Germinal center (tissue), 1 donor: ENCODE data around the gene FBXL5.

Experiments
- DNase-seq: peaks from one replicate; pipeline ENCODE4 v3.0.0; 2012; ENCODE audit warnings: mixed read lengths, low spot score

FBXL5 gene, protein sequence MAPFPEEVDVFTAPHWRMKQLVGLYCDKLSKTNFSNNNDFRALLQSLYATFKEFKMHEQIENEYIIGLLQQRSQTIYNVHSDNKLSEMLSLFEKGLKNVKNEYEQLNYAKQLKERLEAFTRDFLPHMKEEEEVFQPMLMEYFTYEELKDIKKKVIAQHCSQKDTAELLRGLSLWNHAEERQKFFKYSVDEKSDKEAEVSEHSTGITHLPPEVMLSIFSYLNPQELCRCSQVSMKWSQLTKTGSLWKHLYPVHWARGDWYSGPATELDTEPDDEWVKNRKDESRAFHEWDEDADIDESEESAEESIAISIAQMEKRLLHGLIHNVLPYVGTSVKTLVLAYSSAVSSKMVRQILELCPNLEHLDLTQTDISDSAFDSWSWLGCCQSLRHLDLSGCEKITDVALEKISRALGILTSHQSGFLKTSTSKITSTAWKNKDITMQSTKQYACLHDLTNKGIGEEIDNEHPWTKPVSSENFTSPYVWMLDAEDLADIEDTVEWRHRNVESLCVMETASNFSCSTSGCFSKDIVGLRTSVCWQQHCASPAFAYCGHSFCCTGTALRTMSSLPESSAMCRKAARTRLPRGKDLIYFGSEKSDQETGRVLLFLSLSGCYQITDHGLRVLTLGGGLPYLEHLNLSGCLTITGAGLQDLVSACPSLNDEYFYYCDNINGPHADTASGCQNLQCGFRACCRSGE

GRCh38 chr4:15655223-15656037 is at the start of gene FBXL5:
FBXL5 (minus strand) TSS chr4:15655357; CDS start chr4:15655287, 70 bp downstream.
- DNase-seq: peak; percentile 97

- no peak for DNase-seq
These were observed 49.0 kb upstream of the FBXL5 start for GRCh38 chr4:15704129-15704528.

GRCh38 chr4:15703439-15703838 is 48.3 kb upstream of the FBXL5 start:
- no peak for DNase-seq

DNA sequence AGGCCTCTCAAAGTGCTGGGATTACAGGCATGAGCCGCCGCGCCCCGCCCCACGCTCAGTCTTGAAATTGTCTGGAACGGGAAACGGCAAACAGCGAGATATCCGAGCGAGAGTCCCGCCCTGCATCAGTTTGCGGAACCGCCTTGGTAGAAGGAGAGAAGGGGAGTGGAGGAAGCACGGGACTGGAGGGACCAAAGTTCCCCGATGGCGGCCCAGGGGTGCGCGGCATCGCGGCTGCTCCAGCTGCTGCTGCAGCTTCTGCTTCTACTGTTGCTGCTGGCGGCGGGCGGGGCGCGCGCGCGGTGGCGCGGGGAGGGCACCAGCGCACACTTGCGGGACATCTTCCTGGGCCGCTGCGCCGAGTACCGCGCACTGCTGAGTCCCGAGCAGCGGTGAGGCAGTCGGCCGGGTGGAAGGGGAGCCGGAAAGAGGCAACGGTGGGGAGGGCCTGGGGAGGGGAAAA is 47.8 kb upstream of the FBXL5 start, which contains the start of gene BST1:
Gene BST1 (plus strand): TSS at position 125 of the 463 bp plus-strand sequence. CDS start 80 bp downstream, at position 205.
- DNase-seq: peak; percentile 76

GRCh38 chr4:15696866-15697265 is 41.7 kb upstream of the FBXL5 start:
- DNase-seq: no peak

DNA sequence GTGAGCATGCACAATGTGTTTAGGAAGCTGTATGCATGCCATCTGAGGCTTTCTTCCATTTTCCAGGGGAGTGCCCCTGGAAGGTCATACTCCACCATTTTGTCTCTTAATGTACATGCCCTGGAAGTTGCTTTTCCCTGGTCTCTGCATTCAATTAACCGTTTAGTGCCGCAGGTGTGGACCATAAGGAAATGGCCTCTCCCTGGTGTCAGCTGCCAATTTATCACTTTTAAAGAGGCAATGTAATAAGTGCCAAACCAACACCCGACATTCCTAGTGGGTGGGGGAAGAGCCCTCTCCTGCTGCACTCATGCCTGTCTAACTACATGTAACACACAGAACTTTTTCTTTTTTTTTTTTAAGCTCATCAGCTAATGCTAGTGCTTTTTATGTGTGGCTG is 40.6 kb upstream of the FBXL5 start:
- no peak for DNase-seq

DNA sequence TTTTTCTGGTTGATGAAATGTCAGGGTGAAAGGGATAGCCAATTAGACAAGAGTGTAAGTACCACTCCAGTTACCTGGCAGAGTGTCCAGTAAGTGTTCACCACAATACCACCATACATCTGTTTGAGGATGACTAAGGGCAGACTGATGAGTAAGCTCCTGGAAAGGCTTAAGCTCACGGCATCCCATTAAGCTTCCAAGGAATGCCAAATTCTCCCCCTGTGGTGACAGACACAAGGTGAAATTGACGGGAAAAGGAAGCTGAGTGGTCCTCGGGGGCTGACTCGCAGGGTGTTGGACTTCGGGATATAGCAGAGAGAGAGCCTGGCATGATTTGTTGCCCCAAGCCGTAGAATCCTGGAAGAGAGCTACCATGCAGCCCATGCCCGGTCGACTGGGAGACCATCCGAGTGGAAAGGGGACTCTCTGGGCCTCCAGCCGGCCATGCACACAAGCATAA is 40.1 kb upstream of the FBXL5 start:
- no peak for DNase-seq

GRCh38 chr4:15694431-15694830 is 39.3 kb upstream of the FBXL5 start:
- DNase-seq: no peak

DNA sequence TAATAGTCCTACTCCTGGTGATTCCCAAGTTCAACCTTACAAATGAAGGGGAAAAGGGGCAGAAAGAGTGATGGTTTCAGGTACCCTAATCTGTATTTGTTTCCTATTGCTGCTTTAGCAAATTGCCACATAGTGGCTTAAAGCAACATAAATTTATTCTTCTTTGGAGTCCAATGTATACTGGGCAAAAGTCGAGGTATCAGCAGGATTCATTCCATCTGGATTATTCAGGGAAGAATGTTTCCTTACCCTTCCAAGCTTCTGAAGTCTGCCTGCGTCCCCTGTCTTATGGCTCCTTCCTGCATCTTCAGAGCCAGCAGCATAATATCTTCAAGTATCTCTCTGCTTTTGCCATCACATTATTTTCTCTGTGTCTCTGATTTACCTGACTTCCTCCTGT is 37.4 kb upstream of the FBXL5 start:
- DNase-seq: no peak

DNA sequence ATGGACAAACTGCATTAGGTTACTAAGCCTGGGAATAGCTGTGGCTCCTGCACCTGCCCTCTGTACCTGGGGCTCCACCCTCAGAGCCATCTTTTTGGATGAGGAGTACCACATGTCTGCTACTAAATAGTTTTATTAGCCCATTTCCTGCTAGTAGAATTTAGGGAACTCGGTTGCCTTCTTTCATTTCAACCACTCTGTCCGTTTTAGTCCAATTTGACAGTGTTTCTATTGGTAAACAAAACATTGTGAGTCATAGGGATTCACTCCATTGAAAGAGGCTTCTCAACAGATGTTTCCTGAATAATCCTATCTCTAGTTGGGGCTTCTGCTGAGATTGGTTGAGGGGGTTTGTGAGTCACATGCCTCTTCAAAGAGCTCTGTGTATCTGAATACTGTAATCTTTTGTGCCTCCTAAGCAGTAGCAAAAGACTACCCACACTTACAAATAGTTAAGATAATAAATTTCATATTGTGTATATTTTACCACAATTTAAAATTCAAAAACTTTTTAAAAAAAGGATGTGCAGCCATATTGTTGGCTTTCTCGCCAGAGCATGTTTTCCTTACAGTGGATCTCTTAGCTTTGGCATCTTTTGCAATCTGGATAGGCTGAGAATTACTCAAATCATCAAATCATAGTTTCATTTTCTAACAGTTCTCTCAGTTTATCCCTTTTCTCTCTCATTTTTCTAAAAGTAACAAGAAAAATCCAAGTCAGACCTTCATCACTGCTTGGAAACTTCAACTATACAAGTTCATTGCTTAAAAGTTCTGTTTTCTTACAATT is 36.4 kb upstream of the FBXL5 start:
- DNase-seq: no peak

DNA sequence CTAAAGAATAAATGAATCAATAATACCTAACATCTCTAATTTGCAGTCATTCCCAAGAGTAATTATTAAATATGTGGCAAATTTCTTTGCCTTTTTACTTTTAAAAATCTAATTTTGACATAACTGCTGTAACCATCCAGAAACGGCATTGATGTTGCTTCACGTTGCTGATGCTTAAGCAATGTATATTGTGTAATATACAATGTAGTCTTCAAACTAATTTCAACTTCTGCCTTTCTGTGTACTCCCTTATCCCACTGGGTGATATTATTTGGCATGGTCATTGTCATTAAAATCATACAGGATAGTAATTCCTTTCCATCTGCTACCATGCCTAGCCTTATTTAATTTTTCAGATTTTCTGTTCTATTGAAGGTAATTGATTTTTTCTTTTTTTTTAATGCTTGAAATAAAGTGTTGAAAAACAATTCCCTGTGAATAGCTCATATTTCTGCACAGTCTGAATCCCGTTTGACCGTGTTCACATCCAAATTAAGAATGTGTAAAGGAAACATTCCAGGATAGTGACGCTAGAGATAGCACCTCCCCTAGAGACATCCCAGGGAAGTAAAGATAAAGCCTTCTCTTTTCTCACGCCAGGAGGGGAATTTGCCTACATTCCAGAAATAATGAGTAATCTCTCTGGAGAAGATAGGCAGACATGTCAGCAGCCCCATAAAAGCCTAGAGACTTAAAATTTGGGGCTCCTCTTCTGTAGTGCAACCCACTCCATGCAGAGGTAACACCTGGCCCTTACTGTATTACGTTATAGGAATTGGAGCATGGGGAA is 35.1 kb upstream of the FBXL5 start:
- no peak for DNase-seq

DNA sequence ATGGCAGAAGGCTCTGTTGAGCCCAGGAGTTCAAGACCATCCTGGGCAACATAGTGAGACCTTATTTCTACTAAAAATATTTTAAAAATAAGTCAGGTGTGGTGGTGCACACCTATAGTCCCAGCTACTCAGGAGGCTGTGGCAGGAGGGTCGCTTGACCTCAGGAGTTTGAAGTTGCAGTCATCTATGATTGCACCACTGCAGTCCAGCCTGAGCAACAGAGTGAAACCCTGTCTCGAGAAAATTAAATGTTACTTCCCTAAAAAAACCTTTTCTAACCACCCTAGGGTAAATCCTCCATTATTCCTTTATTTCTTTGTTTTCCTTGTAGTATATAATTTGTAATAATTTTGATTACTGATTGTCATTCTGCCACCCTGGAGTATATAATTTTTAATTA is 34.4 kb upstream of the FBXL5 start:
- DNase-seq: no peak

GRCh38 chr4:15688051-15688450 is 32.9 kb upstream of the FBXL5 start:
- DNase-seq: no peak

DNA sequence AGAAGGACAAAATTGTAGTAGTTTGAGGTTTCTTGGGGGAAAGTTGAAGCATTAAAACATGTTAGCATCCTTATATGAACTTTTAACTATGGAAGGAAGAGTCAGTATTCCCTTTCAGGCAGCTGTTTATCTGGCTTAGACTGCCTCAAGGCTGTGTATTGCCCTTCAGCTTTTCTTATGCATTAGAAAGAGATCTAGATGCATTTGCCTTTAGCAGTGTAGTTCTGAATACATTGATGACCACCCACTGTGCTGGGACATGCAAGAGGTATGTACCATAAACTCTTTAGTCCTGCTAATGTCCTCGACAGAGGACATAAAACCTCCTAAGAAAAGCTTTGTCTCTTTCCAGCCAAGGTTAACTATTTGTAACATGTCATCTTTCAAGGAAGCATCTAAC is 29.3 kb upstream of the FBXL5 start:
- DNase-seq: no peak

GRCh38 chr4:15683143-15683495 is 28.0 kb upstream of the FBXL5 start:
- DNase-seq: no peak

- DNase-seq: no peak
These were observed 27.3 kb upstream of the FBXL5 start for GRCh38 chr4:15682242-15683142.

GRCh38 chr4:15681372-15682241 is 26.4 kb upstream of the FBXL5 start, which contains the start of gene FAM200B:
FAM200B (plus strand) TSS chr4:15681827; CDS start chr4:15686978, 5,151 bp downstream.
- peak; percentile 99 for DNase-seq

- DNase-seq: no peak
These were observed 25.9 kb upstream of the FBXL5 start for GRCh38 chr4:15681067-15681371.

DNA sequence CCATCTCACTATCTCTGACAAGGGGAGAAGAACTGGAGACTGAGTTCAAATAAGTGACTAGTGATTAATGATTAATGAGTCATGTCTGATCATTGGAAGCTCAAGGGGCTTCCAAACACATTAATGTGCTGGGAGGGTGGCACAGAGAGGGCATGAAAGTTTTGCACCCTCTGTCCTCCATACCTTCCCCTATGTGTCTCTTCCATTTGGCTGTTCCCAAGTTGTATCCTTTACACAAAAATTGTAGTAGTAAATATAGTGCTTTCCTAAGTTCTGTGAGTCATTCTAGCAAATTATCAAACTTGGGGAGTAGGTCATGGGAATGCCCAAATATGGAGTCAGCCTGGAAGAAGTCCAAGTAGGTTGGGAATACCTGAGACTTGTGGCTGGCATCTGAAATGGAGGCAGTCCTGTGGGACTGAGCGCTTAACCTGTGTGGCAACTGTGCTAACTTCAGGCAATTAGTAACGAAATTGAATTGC is 22.4 kb upstream of the FBXL5 start:
- no peak for DNase-seq
